GM12878 (cell line): Measurements from ENCODE around the gene BARHL1. TPM values are rescaled to one million over a fixed set of nuclear protein-coding genes. Genes with fewer than 3 reads are reported as not detected.

ENCODE experiments used
- ATAC-seq: fragments of 200-7000 bp; cut with Tn5 transposase; 3 replicates; pipeline ENCODE4 v1.9.1; 2020; ENCODE audit warnings: mild to moderate bottlenecking, moderate library complexity
- BruUV-seq: library from RNA; stranded (reverse); fragments of 400-500 nt; replicated peaks from 2 replicates; lab custom pipeline; 2021; lab: Mats Ljungman, UMichigan
- CTCF ChIA-PET: fragments of 300-600 bp; sonication (Branson Sonifier 250); formaldehyde crosslinking; extraction: SDS; loops from one replicate; lab custom pipeline; 2021; ENCODE audit warnings: inconsistent platforms; lab: Yijun Ruan, JAX
- POLR2A ChIA-PET: fragments of 350-600 bp; formaldehyde crosslinking; extraction: SDS; loops from one replicate; lab custom pipeline; 2021; ENCODE audit warnings: inconsistent platforms; lab: Charles Lee
- RAD21 ChIA-PET: fragments of 300-600 bp; sonication (Branson Sonifier 250); formaldehyde crosslinking; loops from one replicate; lab custom pipeline; 2023; ENCODE audit warnings: antibody characterized with exemption; ENCODE audit not compliant: unreplicated experiment; lab: Charles Lee
- SMC1A ChIA-PET: fragments of 300-600 bp; sonication (Branson Sonifier 250); formaldehyde crosslinking; loops from one replicate; lab custom pipeline; 2023; ENCODE audit not compliant: unreplicated experiment, uncharacterized antibody; lab: Charles Lee
- DNase-seq: peaks from one replicate; pipeline ENCODE4 v3.0.0-alpha.2; 2011; ENCODE audit warnings: low read depth, low spot score
- FAIRE-seq: peaks from 3 replicates; lab custom pipeline; 2011; peaks lifted over from hg19 to GRCh38; lab: Jason Lieb, UNC
- H2AFZ ChIP-seq: 2 replicates; pipeline ENCODE4 v1.6.0; 2011; ENCODE audit warnings: low read depth, low read length, control low read depth; ENCODE audit not compliant: control insufficient read depth
- H3K27ac ChIP-seq: 2 replicates; pipeline ENCODE4 v1.5.1; 2011; ENCODE audit warnings: control low read depth; ENCODE audit not compliant: control insufficient read depth, insufficient read depth
- H3K27me3 ChIP-seq, 2 experiments: replicated peaks in 1 of 2; 2 replicates each; pipeline versions ENCODE4 v1.6.0 to v1.6.1; 2011; ENCODE audit warnings: low read length in 1 of 2; ENCODE audit not compliant: control insufficient read depth in 2 of 2, insufficient read depth in 2 of 2
- H3K36me3 ChIP-seq, 2 experiments: 2 replicates each; pipeline ENCODE4 v1.5.1; 2011; ENCODE audit warnings: low read length in 1 of 2; ENCODE audit not compliant: control insufficient read depth in 2 of 2, insufficient read depth in 2 of 2
- H3K4me1 ChIP-seq: 2 replicates; pipeline ENCODE4 v1.6.1; 2011; ENCODE audit warnings: mild to moderate bottlenecking, low read length, moderate library complexity, mixed read lengths; ENCODE audit not compliant: control insufficient read depth, insufficient read depth
- H3K4me2 ChIP-seq: 2 replicates; pipeline ENCODE4 v1.6.0; 2011; ENCODE audit warnings: control low read depth; ENCODE audit not compliant: control insufficient read depth, insufficient read depth
- H3K4me3 ChIP-seq: fragments of 200-600 bp; sonication (generic); 2 replicates; pipeline ENCODE4 v1.5.1; 2016
- H3K79me2 ChIP-seq: 2 replicates; pipeline ENCODE4 v1.6.0; 2011; ENCODE audit warnings: low read length; ENCODE audit not compliant: control insufficient read depth, insufficient read depth
- H3K9ac ChIP-seq: 2 replicates; pipeline ENCODE4 v1.8.0; 2011; ENCODE audit warnings: low read length, control low read depth, mixed read lengths; ENCODE audit not compliant: control insufficient read depth, insufficient read depth
- H3K9me3 ChIP-seq: replicated peaks from 3 replicates; pipeline ENCODE4 v1.5.1; 2011; ENCODE audit warnings: mild to moderate bottlenecking, low read length; ENCODE audit not compliant: control insufficient read depth, insufficient read depth
- H4K20me1 ChIP-seq: 2 replicates; pipeline ENCODE4 v1.6.0; 2011; ENCODE audit not compliant: control insufficient read depth, insufficient read depth
- FOS ChIP-seq: IDR thresholded peaks from 3 replicates; pipeline ENCODE4 v1.6.1; 2011; ENCODE audit warnings: borderline replicate concordance; ENCODE audit not compliant: insufficient read length; ENCODE audit errors: extremely low read depth
- FOXK2 ChIP-seq: fragments of 450-650 bp; IDR thresholded peaks from 2 replicates; pipeline ENCODE4 v1.6.1; 2017; ENCODE audit warnings: mild to moderate bottlenecking, moderate library complexity
- FOXM1 ChIP-seq: IDR thresholded peaks from 2 replicates; pipeline ENCODE4 v1.6.1; 2012; ENCODE audit warnings: low read depth, mild to moderate bottlenecking, inconsistent platforms, low read length, moderate library complexity
- MEF2A ChIP-seq: IDR thresholded peaks from 2 replicates; pipeline ENCODE4 v1.6.1; 2011; ENCODE audit warnings: low read depth, mild to moderate bottlenecking, low read length, moderate library complexity; ENCODE audit not compliant: insufficient read depth
- NFXL1 ChIP-seq: fragments of 450-650 bp; IDR thresholded peaks from 2 replicates; pipeline ENCODE4 v1.6.1; 2017; ENCODE audit warnings: antibody characterized with exemption, mild to moderate bottlenecking, borderline replicate concordance
- RAD51 ChIP-seq: fragments of 450-650 bp; IDR thresholded peaks from 2 replicates; pipeline ENCODE4 v1.6.1; 2016; ENCODE audit warnings: moderate library complexity, mild to moderate bottlenecking, inconsistent platforms
- ZSCAN29 ChIP-seq: fragments of 450-650 bp; IDR thresholded peaks from 2 replicates; pipeline ENCODE4 v1.6.1; 2017; ENCODE audit warnings: mild to moderate bottlenecking, moderate library complexity
- WGBS: methylation state at CpG from one replicate; pipeline ENCODE4 v1.1.6; 2016; ENCODE audit warnings: low lambda C conversion rate; ENCODE audit not compliant: insufficient replicate concordance, insufficient coverage; ENCODE audit errors: missing lambda C conversion rate; 5-methylcytosine and 5-hydroxymethylcytosine counted together
- in situ Hi-C: fragments of 300-500 bp; cut with MboI; formaldehyde crosslinking; loops from 9 replicates; pipeline ENCODE4 v1.14.3; 2018; ENCODE audit warnings: mixed read lengths
- intact Hi-C: fragments of 100-400 bp; cut with micrococcal nuclease; formaldehyde crosslinking; loops from one replicate; pipeline ENCODE4 v1.14.2; 2022; ENCODE audit not compliant: unreplicated experiment
- polyA plus RNA-seq, 11 experiments: library from polyadenylated mRNA; depleted of rRNA in 4 of 11; unstranded in 6 of 11; stranded (reverse) in 5 of 11; fragments of >200 nt; fragmentation: Nextera tagmentation in 4 of 11; fragmentation: Illumina TruSeq in 1 of 11; extraction: Ambion mirVana in 4 of 11; extraction: Trizol in 1 of 11; gene quantifications; 1 replicate in 1 of 11; 2 replicates in 10 of 11; pipeline versions ENCODE4 v1.2.1 to v1.2.3, GENCODE V29; 2011 to 2016; ENCODE audit warnings: inconsistent platforms in 2 of 11, missing spikeins in 2 of 11, low read depth in 1 of 11
- total RNA-seq, 4 experiments: library from RNA; depleted of rRNA in 3 of 4; stranded (reverse); fragments of >200 nt in 3 of 4; fragmentation: Illumina TruSeq in 1 of 4; extraction: Trizol in 1 of 4; gene quantifications; 2 replicates each; pipeline versions ENCODE4 v1.2.1 to v1.2.3, GENCODE V29; 2013 to 2021
- TF ChIP-seq, protein P1 (sequence below): fragments of 450-650 bp; IDR thresholded peaks from 2 replicates; pipeline ENCODE4 v1.6.1; 2018; ENCODE audit warnings: mild to moderate bottlenecking, low read depth, moderate library complexity; ENCODE audit not compliant: partially characterized antibody
- TF ChIP-seq, protein P2 (sequence below): fragments of 450-650 bp; IDR thresholded peaks from 2 replicates; pipeline ENCODE4 v1.6.1; 2014; ENCODE audit warnings: mild to moderate bottlenecking

The BARHL1 gene
- total and polyA plus RNA-seq, 10 of the 15 experiments (the other 5 are each of a cell fraction or from before 2014, with no cell fraction given): not detected

DNA sequence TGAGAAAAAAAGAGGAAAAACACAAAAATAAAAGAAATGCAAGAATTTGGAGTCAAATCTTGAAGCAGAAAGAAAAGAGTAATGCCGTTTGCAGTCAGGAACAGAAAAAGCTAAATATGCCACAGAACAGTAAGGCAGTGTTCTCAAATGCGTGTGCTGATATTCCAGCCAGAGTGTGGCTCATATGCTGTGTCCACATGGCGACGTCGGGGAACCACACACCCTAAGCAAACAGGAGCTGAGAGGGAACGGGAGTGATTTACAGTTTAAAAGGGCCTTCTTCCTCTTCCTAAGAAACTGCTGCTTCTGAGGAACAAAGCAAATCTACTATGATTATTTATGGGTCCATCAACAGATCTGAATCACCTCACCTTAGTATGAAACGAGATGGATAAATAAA lies 44.7 kb downstream of the BARHL1 start (continued):
- TF ChIP-seq, protein P1, sequence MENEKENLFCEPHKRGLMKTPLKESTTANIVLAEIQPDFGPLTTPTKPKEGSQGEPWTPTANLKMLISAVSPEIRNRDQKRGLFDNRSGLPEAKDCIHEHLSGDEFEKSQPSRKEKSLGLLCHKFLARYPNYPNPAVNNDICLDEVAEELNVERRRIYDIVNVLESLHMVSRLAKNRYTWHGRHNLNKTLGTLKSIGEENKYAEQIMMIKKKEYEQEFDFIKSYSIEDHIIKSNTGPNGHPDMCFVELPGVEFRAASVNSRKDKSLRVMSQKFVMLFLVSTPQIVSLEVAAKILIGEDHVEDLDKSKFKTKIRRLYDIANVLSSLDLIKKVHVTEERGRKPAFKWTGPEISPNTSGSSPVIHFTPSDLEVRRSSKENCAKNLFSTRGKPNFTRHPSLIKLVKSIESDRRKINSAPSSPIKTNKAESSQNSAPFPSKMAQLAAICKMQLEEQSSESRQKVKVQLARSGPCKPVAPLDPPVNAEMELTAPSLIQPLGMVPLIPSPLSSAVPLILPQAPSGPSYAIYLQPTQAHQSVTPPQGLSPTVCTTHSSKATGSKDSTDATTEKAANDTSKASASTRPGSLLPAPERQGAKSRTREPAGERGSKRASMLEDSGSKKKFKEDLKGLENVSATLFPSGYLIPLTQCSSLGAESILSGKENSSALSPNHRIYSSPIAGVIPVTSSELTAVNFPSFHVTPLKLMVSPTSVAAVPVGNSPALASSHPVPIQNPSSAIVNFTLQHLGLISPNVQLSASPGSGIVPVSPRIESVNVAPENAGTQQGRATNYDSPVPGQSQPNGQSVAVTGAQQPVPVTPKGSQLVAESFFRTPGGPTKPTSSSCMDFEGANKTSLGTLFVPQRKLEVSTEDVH: no peak

DNA sequence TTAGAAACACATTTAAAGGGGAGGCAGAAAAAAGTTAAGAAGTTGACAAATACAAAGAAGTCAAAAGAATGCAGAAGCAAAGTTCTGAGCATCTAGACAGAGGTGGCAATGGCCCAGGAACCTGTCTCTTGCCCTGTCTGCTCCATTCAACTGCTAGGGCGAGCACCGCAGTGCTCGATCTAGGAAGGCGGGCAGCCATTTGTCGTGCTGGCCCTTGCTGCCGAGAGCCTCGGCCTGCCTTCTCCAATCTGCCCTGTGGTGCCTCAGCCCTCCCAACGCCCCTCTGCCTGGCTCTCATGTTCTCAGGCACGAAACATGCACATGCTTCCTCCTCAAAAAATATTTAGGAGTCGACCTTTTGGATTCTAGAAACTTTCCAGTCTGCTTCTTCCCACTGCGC lies 45.2 kb downstream of the BARHL1 start:
- 97% methylated on average over 11 of the region's 11 CpGs for WGBS
- ChIA-PET RAD21 (no interaction called here), POLR2A (no interaction called here), SMC1A (no interaction called here), CTCF (no interaction called here)
- no peak overlapping the region for H3K27ac ChIP-seq
- ATAC-seq (no peak), DNase-seq (no peak), FAIRE-seq (no peak)
- H3K4me1 ChIP-seq: no peaks in the 10 kb centered on the region
- no peak overlapping the region for H3K4me3 ChIP-seq
- no peak overlapping the region for H2AFZ ChIP-seq
- H4K20me1 ChIP-seq: no peaks in the 10 kb centered on the region
- no peak for TF ChIP-seq NFXL1
- TF ChIP-seq, protein P2, sequence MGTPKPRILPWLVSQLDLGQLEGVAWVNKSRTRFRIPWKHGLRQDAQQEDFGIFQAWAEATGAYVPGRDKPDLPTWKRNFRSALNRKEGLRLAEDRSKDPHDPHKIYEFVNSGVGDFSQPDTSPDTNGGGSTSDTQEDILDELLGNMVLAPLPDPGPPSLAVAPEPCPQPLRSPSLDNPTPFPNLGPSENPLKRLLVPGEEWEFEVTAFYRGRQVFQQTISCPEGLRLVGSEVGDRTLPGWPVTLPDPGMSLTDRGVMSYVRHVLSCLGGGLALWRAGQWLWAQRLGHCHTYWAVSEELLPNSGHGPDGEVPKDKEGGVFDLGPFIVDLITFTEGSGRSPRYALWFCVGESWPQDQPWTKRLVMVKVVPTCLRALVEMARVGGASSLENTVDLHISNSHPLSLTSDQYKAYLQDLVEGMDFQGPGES: no peak
- TF ChIP-seq RAD51: no peak
- TF ChIP-seq FOXM1: no peak
- no peak for TF ChIP-seq FOXK2
- TF ChIP-seq ZSCAN29: no peak
- TF ChIP-seq FOS: no peak
- no peak for TF ChIP-seq MEF2A
- no peak overlapping the region for H3K4me2 ChIP-seq
- H3K27me3 ChIP-seq: no peaks in the 10 kb centered on the region
- peaks cover 12 to 24% of the 10 kb centered on the region in 2 experiments for H3K36me3 ChIP-seq
- BruUV-seq: no TSS peak
- no peaks in the 10 kb centered on the region for H3K9me3 ChIP-seq
- H3K9ac ChIP-seq: no peak overlapping the region
- no peaks in the 10 kb centered on the region for H3K79me2 ChIP-seq
- intact Hi-C loops: no loop called here
- in situ Hi-C loops: no loop called here
